C4-2B (cell line): ENCODE results near the gene DNAH8.
"Not testable (repeated sequence)": the region's sequence is repeated elsewhere in the genome, so short reads cannot be mapped to it uniquely, and the experiment has no call there.

Experiments
- CTCF ChIP-seq: fragments of 450-650 bp; conservative IDR thresholded peaks from 2 replicates; pipeline ENCODE4 v1.5.1; 2017; ENCODE audit warnings: mild to moderate bottlenecking
- ZFX ChIP-seq: fragments of 450-650 bp; IDR thresholded peaks from 2 replicates; pipeline ENCODE4 v1.6.1; 2017

- TF ChIP-seq CTCF, ZFX: not testable (repeated sequence)
Measured at GRCh38 chr6:38699702-38700101, 15.4 kb upstream of the DNAH8 start.
